ENCODE results near the gene IGSF11.

Gene IGSF11

DNA sequence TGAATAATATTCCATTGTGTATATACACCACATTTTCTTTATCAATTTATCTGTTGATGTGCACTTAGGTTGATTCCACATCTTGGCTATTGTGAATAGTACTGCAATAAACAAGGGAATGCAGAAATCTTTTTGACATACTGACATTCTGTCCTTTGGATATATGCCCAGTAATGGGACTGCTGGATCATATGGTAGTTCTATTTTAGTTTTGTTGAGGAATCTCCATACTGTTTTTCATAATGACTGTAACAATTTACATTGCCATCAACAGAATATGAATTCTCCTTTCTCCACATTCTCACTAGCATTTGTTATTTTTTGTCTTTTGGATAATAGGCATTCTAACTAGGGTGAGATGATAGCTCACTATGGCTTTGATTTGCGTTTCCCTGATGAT, 174.7 kb downstream of the IGSF11 start:
- no peak for DNase-seq

DNA sequence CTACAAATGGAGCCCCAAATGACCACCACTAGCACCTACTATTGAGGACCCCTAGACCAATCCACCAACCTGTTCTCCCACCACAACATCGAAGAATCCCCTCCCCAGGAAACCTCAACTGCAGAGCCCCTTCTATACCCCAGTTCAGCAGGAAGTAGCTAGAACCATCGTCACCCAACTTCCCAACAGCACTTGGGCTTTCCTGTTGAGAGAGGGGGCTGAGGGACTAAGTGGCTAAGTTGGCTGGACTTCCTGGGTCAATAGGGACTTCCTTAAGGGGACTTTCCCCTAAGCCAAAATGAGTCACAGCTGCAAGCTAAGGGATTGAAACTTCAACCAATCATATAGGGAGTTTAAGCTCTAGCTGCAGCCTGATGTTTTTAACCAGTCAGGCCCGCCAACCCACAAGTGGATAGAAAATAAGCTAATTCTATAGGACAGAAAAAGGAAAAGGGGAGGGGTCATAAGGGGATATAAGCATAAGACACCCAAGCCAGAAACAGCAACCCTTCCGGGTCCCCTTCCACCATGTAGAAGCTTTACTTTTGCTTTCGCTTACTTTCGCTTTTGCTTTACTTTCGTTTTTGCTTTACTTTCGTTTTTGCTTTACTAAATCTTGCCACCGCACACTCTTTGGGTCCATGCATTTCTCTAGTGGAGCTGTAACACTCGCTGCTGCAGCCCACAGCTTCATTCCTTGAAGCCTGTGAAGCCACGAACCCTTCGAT, 183.0 kb downstream of the IGSF11 start:
- DNase-seq: peak; percentile 58

DNA sequence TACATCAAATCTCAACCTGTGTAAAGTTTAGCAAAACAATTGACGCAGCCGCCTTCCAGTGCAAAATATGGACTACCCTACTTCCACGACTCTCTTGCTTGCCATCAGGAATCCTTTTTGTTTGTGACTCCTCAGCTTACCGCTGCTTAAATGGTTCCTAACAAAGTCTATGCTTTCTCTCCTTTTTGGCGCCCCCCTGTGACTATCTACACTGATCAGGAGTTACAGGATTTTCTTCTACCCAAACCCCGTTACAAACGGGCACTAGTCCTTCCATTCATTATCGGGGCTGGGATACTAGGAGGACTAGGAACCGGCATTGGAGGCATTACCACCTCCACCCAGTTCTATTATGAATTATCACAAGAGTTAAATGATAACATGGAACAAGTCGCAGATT, 184.0 kb downstream of the IGSF11 start:
- no peak for DNase-seq

All from CD4-positive, alpha-beta T cell treated with Interleukin-10 for 1 hour (primary cell).